Activated CD4-positive, alpha-beta memory T cell treated with anti-CD3 and anti-CD28 coated beads, Interleukin-2, amount 10 ng/mL, durations not matched to agents 7 days and 5 days (primary cell): ENCODE measurements around the gene SETMAR. TPM values are rescaled to one million over a fixed set of nuclear protein-coding genes. Genes with fewer than 3 reads are reported as not detected.

Experiments used
- CTCF ChIA-PET: fragments of 350-600 bp; sonication (Branson Sonifier 250); formaldehyde crosslinking; loops from one replicate; lab custom pipeline; 2021; ENCODE audit warnings: antibody characterized with exemption, inconsistent platforms; lab: Charles Lee
- POLR2A ChIA-PET: fragments of 350-600 bp; sonication (Branson Sonifier 250); formaldehyde crosslinking; loops from one replicate; lab custom pipeline; 2021; ENCODE audit warnings: antibody characterized with exemption; lab: Charles Lee
- DNase-seq: peaks from one replicate; pipeline ENCODE4 v3.0.0-alpha.2; 2020
- H3K27ac Mint-ChIP-seq: one replicate; pipeline ENCODE4 v1.8.0; 2021; ENCODE audit warnings: mild to moderate bottlenecking, mixed read lengths
- H3K27me3 Mint-ChIP-seq: one replicate; pipeline ENCODE4 v1.8.0; 2021; ENCODE audit warnings: mixed read lengths
- H3K36me3 Mint-ChIP-seq: one replicate; pipeline ENCODE4 v1.8.0; 2021; ENCODE audit warnings: low read depth, mixed read lengths
- H3K4me1 Mint-ChIP-seq: one replicate; pipeline ENCODE4 v1.8.0; 2021; ENCODE audit warnings: mixed read lengths
- H3K4me3 Mint-ChIP-seq: one replicate; pipeline ENCODE4 v1.8.0; 2021; ENCODE audit warnings: mild to moderate bottlenecking, mixed read lengths
- H3K9me3 Mint-ChIP-seq: one replicate; pipeline ENCODE4 v1.8.0; 2021; ENCODE audit warnings: mixed read lengths
- total RNA-seq, 2 experiments: library from RNA; stranded (reverse); gene quantifications; one replicate each; pipeline ENCODE4 v1.2.3, GENCODE V29; 2021

SETMAR gene
- total RNA-seq, 2 experiments from 2014 or later = 5.2 to 6.2 TPM

DNA sequence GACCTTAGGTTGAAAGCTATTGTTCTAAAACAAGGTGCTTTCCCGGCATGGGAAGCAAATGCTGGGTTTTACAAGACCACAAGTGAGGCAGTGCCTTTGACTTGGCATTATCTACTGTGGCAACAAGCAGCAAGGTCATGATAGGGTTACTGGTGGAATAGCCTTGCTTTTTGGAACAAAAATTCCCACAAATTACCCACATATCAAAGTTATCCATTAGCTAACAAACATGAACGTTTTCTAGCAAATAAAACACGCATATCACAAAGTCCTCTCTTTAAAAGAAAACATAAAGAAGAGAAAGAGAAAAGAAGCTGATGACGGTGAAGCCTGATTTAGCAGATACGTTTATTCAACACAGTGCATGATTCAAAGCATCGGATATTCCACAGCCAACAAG is 57.6 kb downstream of the SETMAR start:
- Mint-ChIP-seq H3K36me3 (no peaks in the 10 kb centered on the region), H3K27me3 (no peaks in the 10 kb centered on the region), H3K27ac (no peak overlapping the region), H3K4me1 (no peaks in the 10 kb centered on the region), H3K4me3 (no peak overlapping the region), H3K9me3 (no peaks in the 10 kb centered on the region)
- CTCF ChIA-PET = interaction anchor here (2.1 kb wide), 1 partner anchor 9 kb away, joined by 7 read pairs; no protein-coding TSS in a partner anchor
- POLR2A ChIA-PET = no interaction called here
- no peak for DNase-seq

GRCh38 chr3:4362523-4362922 is 59.4 kb downstream of the SETMAR start:
- ChIA-PET CTCF (no interaction called here), POLR2A (no interaction called here)
- no peak overlapping the region for H3K27ac Mint-ChIP-seq
- no peaks in the 10 kb centered on the region for H3K9me3 Mint-ChIP-seq
- no peak overlapping the region for H3K4me3 Mint-ChIP-seq
- H3K36me3 Mint-ChIP-seq = no peaks in the 10 kb centered on the region
- H3K4me1 Mint-ChIP-seq = no peaks in the 10 kb centered on the region
- DNase-seq = no peak
- H3K27me3 Mint-ChIP-seq = no peaks in the 10 kb centered on the region

Other genes with a start within 250 kb of the SETMAR start
- 1 to 10 TPM; 7.1 to 7.3 TPM for gene SUMF1, start 163.9 kb downstream of the SETMAR start, total RNA-seq
- gene ITPR1, start 190.0 kb downstream of the SETMAR start, total RNA-seq = 10 to 100 TPM; 59.6 to 64.3 TPM